ENCODE results near the gene AMER3.

DNA sequence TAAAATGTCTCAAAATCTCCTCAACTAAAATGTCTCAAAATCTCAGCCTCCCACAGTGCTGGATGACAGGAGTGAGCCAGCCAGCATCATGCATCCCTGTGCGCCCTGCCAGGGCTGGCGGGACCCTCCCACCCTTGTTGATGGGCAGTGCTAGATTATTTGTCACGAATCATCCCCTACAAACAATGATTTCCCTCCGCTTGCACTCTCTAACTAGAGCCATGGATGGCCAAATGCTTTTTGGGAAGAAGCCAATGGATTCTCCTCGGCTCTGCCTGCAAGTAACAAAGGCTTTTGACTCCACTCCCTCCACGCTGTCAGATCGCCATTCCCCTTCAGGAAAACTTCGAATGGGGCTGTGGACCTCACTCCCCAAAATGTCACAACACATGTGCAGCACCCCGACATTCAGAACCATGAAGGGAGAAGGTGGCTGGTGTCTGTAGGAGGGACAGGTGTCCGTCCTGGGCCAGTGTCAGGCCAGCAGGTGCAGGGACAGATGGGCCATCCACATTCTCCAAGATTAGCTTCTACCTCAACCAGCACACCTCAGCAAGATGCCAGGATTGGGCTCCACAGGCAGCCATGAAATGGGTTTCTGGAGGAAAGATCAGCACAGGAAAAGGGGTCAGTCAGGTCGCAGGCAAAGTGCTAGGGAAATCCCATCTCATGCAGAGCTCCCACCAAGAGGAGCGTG, 11.5 kb downstream of the AMER3 start:
- TF ChIP-seq, protein P1, sequence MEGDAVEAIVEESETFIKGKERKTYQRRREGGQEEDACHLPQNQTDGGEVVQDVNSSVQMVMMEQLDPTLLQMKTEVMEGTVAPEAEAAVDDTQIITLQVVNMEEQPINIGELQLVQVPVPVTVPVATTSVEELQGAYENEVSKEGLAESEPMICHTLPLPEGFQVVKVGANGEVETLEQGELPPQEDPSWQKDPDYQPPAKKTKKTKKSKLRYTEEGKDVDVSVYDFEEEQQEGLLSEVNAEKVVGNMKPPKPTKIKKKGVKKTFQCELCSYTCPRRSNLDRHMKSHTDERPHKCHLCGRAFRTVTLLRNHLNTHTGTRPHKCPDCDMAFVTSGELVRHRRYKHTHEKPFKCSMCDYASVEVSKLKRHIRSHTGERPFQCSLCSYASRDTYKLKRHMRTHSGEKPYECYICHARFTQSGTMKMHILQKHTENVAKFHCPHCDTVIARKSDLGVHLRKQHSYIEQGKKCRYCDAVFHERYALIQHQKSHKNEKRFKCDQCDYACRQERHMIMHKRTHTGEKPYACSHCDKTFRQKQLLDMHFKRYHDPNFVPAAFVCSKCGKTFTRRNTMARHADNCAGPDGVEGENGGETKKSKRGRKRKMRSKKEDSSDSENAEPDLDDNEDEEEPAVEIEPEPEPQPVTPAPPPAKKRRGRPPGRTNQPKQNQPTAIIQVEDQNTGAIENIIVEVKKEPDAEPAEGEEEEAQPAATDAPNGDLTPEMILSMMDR (IDR thresholded peaks at IDR 0.05; ENCODE audit: borderline replicate concordance, extremely low read depth, low read length, poor library complexity, severe bottlenecking), result no peak
- no peak for TF ChIP-seq EZH2 (IDR thresholded peaks at IDR 0.05; ENCODE audit: borderline replicate concordance, low read depth, low read length, severe bottlenecking)

Measured in DND-41 (cell line).